GM19043 (cell line): ENCODE results near the gene SLC22A7.

Source experiments
- ATAC-seq: cut with Tn5 transposase; IDR thresholded peaks from one replicate; pipeline ENCODE4 v1.9.1; 2021; ENCODE audit warnings: low read depth; ENCODE audit not compliant: unreplicated experiment

SLC22A7 gene, protein sequence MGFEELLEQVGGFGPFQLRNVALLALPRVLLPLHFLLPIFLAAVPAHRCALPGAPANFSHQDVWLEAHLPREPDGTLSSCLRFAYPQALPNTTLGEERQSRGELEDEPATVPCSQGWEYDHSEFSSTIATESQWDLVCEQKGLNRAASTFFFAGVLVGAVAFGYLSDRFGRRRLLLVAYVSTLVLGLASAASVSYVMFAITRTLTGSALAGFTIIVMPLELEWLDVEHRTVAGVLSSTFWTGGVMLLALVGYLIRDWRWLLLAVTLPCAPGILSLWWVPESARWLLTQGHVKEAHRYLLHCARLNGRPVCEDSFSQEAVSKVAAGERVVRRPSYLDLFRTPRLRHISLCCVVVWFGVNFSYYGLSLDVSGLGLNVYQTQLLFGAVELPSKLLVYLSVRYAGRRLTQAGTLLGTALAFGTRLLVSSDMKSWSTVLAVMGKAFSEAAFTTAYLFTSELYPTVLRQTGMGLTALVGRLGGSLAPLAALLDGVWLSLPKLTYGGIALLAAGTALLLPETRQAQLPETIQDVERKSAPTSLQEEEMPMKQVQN

DNA sequence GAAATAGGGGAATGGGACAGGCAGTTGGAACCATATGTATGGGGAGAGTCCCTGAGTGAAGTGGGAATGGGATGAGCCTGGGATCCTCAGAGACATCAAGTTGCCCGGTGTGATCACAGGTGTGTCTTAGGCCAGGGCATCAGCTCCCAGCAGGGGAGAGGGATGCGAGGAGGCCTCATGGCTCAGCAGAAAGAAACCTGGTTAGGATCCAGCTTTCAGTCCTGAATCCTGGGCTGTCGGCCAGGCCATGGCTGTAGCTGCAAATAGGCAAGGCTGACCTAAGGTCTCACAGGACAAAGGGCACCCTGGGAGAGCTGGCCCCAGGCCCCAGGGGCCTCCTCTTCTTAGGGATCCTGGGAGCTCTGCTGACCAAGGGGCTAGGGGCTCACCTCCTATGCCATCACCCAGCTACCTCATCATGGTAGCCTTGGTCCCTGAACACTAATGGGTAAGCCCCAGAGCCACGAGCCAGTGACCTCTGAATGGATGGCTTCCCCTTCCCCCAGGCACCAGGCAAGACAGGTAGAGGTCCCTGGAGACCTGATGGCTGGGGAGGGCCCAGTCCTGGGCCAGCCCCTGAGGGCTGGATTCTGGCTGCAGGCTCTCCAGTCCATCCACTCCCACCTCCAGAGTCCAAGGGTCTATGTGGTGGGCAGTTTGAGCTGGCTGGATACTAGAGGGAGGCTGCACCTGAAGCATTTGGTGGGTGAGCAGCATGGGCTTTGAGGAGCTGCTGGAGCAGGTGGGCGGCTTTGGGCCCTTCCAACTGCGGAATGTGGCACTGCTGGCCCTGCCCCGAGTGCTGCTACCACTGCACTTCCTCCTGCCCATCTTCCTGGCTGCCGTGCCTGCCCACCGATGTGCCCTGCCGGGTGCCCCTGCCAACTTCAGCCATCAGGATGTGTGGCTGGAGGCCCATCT lies at the start of gene SLC22A7:
Gene SLC22A7, plus strand, starts transcription at position 617 of the 921 bp plus-strand sequence. Its CDS starts 99 bp downstream, at position 716.
- ATAC-seq, result no peak

- no peak for ATAC-seq
Observed at GRCh38 chr6:43248791-43249190, 49.3 kb upstream of the SLC22A7 start.

- no peak for ATAC-seq
Observed at GRCh38 chr6:43250992-43251373, 47.1 kb upstream of the SLC22A7 start.

GRCh38 chr6:43253401-43253800 lies 44.7 kb upstream of the SLC22A7 start:
- ATAC-seq, result no peak

GRCh38 chr6:43254138-43254817 lies 43.8 kb upstream of the SLC22A7 start:
- no peak for ATAC-seq

DNA sequence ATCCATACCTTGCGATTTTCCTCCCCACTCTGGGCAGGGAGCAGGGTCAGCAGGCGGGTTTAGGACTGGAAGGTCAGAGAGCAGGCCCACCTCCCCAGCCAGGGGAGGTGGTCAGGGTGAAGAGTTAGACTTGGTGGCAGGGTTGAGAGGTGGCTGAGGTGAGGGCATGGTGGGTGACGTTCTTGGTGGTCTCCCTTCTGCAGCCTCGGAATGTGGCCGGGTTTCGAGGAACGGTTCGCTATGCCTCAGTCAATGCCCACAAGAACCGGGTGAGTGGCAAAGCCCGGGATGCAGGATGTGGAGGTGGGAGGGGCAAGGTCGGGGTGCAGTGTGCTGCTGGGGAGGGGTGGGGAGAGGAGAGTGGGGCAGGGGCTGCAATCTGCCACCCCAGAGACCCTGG lies 43.2 kb upstream of the SLC22A7 start:
- ATAC-seq, result no peak

DNA sequence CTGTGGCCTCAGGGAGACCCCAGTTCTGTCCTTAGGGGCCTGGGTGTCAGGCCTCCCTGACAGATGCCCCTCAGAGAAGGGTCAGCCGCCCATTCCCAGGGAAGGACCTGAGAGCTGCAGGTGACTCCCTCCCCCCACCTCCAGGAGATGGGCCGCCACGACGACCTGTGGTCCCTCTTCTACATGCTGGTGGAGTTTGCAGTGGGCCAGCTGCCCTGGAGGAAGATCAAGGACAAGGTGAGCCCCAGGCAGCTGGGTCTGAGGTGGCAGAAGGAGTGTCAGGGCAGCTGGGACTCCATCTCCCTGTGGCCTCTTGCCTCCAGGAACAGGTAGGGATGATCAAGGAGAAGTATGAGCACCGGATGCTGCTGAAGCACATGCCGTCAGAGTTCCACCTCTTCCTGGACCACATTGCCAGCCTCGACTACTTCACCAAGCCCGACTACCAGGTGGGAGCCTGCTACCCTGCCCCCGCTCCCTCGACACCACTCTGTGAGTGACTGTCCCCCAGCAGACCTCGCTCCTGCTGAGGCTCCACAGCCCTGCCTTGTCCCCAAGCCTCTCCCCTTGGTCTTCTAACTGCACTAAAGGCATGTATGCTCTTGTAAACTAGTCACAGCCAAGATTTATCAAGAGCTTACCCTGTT lies 42.5 kb upstream of the SLC22A7 start:
- ATAC-seq, result no peak

GRCh38 chr6:43256670-43257366 lies 41.2 kb upstream of the SLC22A7 start:
- ATAC-seq, result no peak

GRCh38 chr6:43257367-43258145 lies 40.5 kb upstream of the SLC22A7 start:
- ATAC-seq, result no peak

GRCh38 chr6:43258180-43258579 lies 39.9 kb upstream of the SLC22A7 start:
- ATAC-seq, result no peak

DNA sequence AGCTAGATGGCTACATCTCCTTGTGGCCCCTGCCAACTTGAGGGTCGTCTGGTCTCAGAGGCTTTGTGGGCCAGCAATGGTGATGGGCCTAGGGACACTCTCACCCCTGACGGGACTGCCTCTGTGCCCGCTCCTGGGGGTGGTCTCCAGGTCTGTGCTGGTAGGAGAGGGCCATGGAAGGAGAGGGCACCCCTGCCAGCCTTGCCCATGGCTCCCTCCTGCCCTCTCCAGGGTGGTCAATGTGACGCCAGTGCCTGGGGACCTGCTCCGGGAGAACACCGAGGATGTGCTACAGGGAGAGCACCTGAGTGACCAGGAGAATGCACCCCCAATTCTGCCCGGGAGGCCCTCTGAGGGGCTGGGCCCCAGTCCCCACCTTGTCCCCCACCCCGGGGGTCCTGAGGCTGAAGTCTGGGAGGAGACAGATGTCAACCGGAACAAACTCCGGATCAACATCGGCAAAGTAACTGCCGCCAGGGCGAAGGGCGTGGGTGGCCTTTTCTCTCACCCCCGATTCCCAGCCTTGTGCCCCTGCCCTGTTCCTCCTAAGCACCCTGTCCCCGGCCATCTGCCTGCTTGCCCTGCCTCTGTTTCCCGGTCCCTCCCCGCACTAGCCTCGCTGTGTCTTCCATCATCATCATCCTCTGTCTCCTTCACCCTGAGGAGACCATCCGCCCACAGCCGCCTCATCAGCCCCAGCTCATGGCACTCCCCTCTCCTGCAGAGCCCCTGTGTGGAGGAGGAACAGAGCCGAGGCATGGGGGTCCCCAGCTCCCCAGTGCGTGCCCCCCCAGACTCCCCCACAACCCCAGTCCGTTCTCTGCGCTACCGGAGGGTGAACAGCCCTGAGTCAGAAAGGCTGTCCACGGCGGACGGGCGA lies 39.0 kb upstream of the SLC22A7 start:
- ATAC-seq, result no peak

- ATAC-seq, result no peak
Observed at GRCh38 chr6:43260791-43261190, 37.3 kb upstream of the SLC22A7 start.

GRCh38 chr6:43261198-43261597 lies 36.9 kb upstream of the SLC22A7 start:
- ATAC-seq, result no peak

GRCh38 chr6:43262000-43262779 lies 35.9 kb upstream of the SLC22A7 start:
- no peak for ATAC-seq

GRCh38 chr6:43262780-43263313 lies 35.2 kb upstream of the SLC22A7 start:
- ATAC-seq, result no peak

GRCh38 chr6:43263314-43264178 lies 34.5 kb upstream of the SLC22A7 start:
- ATAC-seq, result peak; percentile 78
